HepG2 (cell line): ENCODE results near the gene PIP5K1A. TPM values are rescaled to one million over a fixed set of nuclear protein-coding genes. Genes with fewer than 3 reads are reported as not detected.
A peak's percentile ranks its signal among the peaks of the same experiment; 100 is the strongest.

Experiments
- CREM ChIP-seq, 2 experiments: sonication (generic) in 1 of 2; formaldehyde crosslinking in 1 of 2; IDR thresholded peaks; 2 replicates each; pipeline versions ENCODE4 v1.4.0 to v1.6.1; 2016 to 2020; ENCODE audit warnings: antibody characterized with exemption in 1 of 2, mild to moderate bottlenecking in 1 of 2, missing genetic modification reagents in 1 of 2
- ELF4 ChIP-seq: sonication (generic); formaldehyde crosslinking; IDR thresholded peaks from 2 replicates; pipeline ENCODE4 v1.5.0; 2020; ENCODE audit warnings: missing genetic modification reagents, mild to moderate bottlenecking, moderate library complexity, borderline replicate concordance
- KDM5B ChIP-seq: sonication (generic); formaldehyde crosslinking; IDR thresholded peaks from 2 replicates; pipeline ENCODE4 v1.4.0; 2020; ENCODE audit warnings: missing genetic modification reagents, mild to moderate bottlenecking, borderline replicate concordance
- KMT2B ChIP-seq: IDR thresholded peaks from 2 replicates; pipeline ENCODE4 v1.6.1; 2016; ENCODE audit warnings: missing genetic modification reagents, missing compliant biosample characterization
- SATB2 ChIP-seq: sonication (generic); formaldehyde crosslinking; IDR thresholded peaks from 2 replicates; pipeline ENCODE4 v1.5.0; 2020; ENCODE audit warnings: missing genetic modification reagents
- ZBTB1 ChIP-seq: sonication (generic); formaldehyde crosslinking; IDR thresholded peaks from 2 replicates; pipeline ENCODE4 v1.4.0; 2020; ENCODE audit warnings: missing genetic modification reagents, borderline replicate concordance
- ZNF501 ChIP-seq: sonication (generic); formaldehyde crosslinking; IDR thresholded peaks from 2 replicates; pipeline ENCODE4 v1.5.1; 2020; ENCODE audit warnings: mild to moderate bottlenecking, moderate library complexity, missing genetic modification reagents
- ZNF7 ChIP-seq: IDR thresholded peaks from 2 replicates; pipeline ENCODE4 v1.6.1; 2016; ENCODE audit warnings: missing biosample characterization, missing genetic modification reagents
- ZNF766 ChIP-seq: sonication (generic); formaldehyde crosslinking; IDR thresholded peaks from 2 replicates; pipeline ENCODE4 v1.5.0; 2020; ENCODE audit warnings: missing genetic modification reagents, borderline replicate concordance
- ZSCAN22 ChIP-seq: sonication (generic); formaldehyde crosslinking; IDR thresholded peaks from 2 replicates; pipeline ENCODE4 v1.4.0; 2020; ENCODE audit warnings: mild to moderate bottlenecking, missing genetic modification reagents
- polyA plus RNA-seq, 8 experiments: library from polyadenylated mRNA; depleted of rRNA in 3 of 8; stranded (reverse) in 7 of 8; unstranded in 1 of 8; fragments of >200 nt; fragmentation: Illumina TruSeq in 4 of 8; extraction: Trizol in 4 of 8; gene quantifications; 2 replicates each; pipeline versions ENCODE4 v1.2.1 to v1.2.3, GENCODE V29; 2011 to 2016; ENCODE audit warnings: low read depth in 4 of 8, missing spikeins in 1 of 8, mixed read lengths in 1 of 8; ENCODE audit not compliant: insufficient read depth in 1 of 8
- total RNA-seq, 5 experiments: library from RNA; depleted of rRNA; stranded (reverse); fragments of >200 nt; fragmentation: Illumina TruSeq; extraction: Trizol; gene quantifications; 2 replicates each; pipeline ENCODE4 v1.2.3, GENCODE V29; 2016; ENCODE audit warnings: low read depth in 1 of 5
- TF ChIP-seq, protein P1 (sequence below): sonication (generic); formaldehyde crosslinking; IDR thresholded peaks from 2 replicates; pipeline ENCODE4 v1.5.1; 2020; ENCODE audit warnings: mild to moderate bottlenecking, missing genetic modification reagents
- TF ChIP-seq, protein P2 (sequence below): sonication (generic); formaldehyde crosslinking; IDR thresholded peaks from 2 replicates; pipeline ENCODE4 v1.5.0; 2020; ENCODE audit warnings: missing genetic modification reagents
- TF ChIP-seq, protein P3 (sequence below): sonication (generic); formaldehyde crosslinking; IDR thresholded peaks from 2 replicates; pipeline ENCODE4 v1.5.1; 2020; ENCODE audit warnings: mild to moderate bottlenecking, missing genetic modification reagents, moderate library complexity
- TF ChIP-seq, protein P4 (sequence below): sonication (generic); formaldehyde crosslinking; IDR thresholded peaks from 2 replicates; pipeline ENCODE4 v1.4.0; 2020; ENCODE audit warnings: missing genetic modification reagents
- TF ChIP-seq, protein P5 (sequence below): sonication (generic); formaldehyde crosslinking; IDR thresholded peaks from 2 replicates; pipeline ENCODE4 v1.4.0; 2020; ENCODE audit warnings: missing genetic modification reagents

PIP5K1A gene
- total and polyA plus RNA-seq, 2 of the 13 experiments (the other 11 are each of a cell fraction or from before 2014, with no cell fraction given) = 45.3 to 65.1 TPM

DNA sequence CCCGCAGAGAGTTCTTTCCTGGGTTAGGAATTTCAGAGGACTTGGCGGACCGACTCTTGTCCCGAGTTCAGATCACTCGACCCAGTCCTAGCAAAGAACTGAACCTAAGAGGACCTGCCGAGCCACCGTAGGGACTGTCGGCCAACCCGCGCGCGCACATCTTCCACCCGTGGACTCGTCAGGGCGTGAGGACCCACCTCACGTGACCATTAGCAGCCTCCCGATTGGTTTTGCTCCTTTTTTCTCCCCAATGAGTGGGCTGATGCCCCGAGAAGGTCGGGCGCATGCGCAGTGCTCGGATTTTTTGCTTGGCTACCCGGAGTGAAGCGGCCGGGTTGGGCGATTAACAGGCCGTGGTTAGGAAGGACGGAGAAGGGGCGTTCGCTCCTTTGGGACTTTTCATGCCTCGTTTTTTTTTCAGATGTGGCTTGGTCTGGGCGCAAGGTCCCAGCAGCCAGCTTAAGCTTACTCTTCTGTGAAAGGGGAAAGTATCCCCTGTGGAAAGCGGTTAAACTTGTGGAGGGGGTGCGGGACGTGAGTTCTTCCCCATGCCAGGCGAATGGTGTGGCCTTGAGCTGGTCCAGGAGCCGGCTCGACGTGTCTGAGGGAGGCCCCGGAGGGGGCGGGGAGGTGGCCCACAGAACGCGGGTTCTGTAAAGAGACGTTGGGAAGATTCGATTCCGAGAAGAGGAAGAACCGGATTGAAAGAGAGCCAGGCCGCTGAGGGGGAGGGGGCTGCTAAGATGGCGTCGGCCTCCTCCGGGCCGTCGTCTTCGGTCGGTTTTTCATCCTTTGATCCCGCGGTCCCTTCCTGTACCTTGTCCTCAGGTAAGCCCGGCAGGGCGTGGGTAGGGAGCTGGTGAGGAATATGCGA, at the start of gene PIP5K1A (continued):
- TF ChIP-seq CREM (IDR thresholded peaks at IDR 0.05) (peak; percentile 49; the same call in 1 of the 2 replicates), CREM (CRISPR knock-in tag; IDR thresholded peaks at IDR 0.05) (no peak), KMT2B (CRISPR knock-in tag) (no peak; the same call in none of the 2 replicates), ZNF7 (CRISPR knock-in tag) (no peak), ZNF501 (CRISPR knock-in tag) (peak; percentile 19; the same call in 1 of the 2 replicates), KDM5B (CRISPR knock-in tag) (no peak), ZBTB1 (no peak), ZNF766 (0 out of 2 replicates have a peak, but pooled peaks have one; percentile 13), ZSCAN22 (CRISPR knock-in tag) (no peak), SATB2 (CRISPR knock-in tag) (no peak), ELF4 (no peak)
- TF ChIP-seq, protein P1, sequence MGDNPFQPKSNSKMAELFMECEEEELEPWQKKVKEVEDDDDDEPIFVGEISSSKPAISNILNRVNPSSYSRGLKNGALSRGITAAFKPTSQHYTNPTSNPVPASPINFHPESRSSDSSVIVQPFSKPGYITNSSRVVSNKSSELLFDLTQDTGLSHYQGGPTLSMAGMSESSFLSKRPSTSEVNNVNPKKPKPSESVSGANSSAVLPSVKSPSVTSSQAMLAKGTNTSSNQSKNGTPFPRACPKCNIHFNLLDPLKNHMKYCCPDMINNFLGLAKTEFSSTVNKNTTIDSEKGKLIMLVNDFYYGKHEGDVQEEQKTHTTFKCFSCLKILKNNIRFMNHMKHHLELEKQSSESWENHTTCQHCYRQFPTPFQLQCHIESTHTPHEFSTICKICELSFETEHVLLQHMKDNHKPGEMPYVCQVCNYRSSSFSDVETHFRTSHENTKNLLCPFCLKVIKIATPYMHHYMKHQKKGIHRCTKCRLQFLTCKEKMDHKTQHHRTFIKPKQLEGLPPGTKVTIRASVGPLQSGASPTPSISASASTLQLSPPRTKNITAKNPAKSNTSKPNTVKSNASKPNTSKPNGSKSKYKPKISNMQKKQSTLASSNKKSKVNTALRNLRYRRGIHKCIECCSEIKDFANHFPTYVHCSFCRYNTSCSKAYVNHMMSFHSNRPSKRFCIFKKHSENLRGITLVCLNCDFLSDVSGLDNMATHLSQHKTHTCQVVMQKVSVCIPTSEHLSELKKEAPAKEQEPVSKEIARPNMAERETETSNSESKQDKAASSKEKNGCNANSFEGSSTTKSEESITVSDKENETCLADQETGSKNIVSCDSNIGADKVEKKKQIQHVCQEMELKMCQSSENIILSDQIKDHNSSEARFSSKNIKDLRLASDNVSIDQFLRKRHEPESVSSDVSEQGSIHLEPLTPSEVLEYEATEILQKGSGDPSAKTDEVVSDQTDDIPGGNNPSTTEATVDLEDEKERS = no peak
- TF ChIP-seq, protein P2, sequence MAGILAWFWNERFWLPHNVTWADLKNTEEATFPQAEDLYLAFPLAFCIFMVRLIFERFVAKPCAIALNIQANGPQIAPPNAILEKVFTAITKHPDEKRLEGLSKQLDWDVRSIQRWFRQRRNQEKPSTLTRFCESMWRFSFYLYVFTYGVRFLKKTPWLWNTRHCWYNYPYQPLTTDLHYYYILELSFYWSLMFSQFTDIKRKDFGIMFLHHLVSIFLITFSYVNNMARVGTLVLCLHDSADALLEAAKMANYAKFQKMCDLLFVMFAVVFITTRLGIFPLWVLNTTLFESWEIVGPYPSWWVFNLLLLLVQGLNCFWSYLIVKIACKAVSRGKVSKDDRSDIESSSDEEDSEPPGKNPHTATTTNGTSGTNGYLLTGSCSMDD (CRISPR knock-in tag) = no peak
- TF ChIP-seq, protein P3, sequence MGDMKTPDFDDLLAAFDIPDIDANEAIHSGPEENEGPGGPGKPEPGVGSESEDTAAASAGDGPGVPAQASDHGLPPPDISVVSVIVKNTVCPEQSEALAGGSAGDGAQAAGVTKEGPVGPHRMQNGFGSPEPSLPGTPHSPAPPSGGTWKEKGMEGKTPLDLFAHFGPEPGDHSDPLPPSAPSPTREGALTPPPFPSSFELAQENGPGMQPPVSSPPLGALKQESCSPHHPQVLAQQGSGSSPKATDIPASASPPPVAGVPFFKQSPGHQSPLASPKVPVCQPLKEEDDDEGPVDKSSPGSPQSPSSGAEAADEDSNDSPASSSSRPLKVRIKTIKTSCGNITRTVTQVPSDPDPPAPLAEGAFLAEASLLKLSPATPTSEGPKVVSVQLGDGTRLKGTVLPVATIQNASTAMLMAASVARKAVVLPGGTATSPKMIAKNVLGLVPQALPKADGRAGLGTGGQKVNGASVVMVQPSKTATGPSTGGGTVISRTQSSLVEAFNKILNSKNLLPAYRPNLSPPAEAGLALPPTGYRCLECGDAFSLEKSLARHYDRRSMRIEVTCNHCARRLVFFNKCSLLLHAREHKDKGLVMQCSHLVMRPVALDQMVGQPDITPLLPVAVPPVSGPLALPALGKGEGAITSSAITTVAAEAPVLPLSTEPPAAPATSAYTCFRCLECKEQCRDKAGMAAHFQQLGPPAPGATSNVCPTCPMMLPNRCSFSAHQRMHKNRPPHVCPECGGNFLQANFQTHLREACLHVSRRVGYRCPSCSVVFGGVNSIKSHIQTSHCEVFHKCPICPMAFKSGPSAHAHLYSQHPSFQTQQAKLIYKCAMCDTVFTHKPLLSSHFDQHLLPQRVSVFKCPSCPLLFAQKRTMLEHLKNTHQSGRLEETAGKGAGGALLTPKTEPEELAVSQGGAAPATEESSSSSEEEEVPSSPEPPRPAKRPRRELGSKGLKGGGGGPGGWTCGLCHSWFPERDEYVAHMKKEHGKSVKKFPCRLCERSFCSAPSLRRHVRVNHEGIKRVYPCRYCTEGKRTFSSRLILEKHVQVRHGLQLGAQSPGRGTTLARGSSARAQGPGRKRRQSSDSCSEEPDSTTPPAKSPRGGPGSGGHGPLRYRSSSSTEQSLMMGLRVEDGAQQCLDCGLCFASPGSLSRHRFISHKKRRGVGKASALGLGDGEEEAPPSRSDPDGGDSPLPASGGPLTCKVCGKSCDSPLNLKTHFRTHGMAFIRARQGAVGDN (CRISPR knock-in tag) = peak; percentile 82
- TF ChIP-seq, protein P4, sequence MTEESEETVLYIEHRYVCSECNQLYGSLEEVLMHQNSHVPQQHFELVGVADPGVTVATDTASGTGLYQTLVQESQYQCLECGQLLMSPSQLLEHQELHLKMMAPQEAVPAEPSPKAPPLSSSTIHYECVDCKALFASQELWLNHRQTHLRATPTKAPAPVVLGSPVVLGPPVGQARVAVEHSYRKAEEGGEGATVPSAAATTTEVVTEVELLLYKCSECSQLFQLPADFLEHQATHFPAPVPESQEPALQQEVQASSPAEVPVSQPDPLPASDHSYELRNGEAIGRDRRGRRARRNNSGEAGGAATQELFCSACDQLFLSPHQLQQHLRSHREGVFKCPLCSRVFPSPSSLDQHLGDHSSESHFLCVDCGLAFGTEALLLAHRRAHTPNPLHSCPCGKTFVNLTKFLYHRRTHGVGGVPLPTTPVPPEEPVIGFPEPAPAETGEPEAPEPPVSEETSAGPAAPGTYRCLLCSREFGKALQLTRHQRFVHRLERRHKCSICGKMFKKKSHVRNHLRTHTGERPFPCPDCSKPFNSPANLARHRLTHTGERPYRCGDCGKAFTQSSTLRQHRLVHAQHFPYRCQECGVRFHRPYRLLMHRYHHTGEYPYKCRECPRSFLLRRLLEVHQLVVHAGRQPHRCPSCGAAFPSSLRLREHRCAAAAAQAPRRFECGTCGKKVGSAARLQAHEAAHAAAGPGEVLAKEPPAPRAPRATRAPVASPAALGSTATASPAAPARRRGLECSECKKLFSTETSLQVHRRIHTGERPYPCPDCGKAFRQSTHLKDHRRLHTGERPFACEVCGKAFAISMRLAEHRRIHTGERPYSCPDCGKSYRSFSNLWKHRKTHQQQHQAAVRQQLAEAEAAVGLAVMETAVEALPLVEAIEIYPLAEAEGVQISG (CRISPR knock-in tag) = peak; percentile 58
- TF ChIP-seq, protein P5, sequence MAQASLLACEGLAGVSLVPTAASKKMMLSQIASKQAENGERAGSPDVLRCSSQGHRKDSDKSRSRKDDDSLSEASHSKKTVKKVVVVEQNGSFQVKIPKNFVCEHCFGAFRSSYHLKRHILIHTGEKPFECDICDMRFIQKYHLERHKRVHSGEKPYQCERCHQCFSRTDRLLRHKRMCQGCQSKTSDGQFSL (CRISPR knock-in tag) = no peak
